Tibial nerve (tissue), 4 donors: Measurements from ENCODE around the gene TICAM2.

Source experiments
- CTCF ChIP-seq, 5 experiments: fragments of 200-600 bp in 3 of 5; fragments of 450-650 bp in 2 of 5; sonication (generic) in 3 of 5; IDR thresholded peaks; one replicate each; pipeline ENCODE4 v1.5.1; 2016 to 2019; ENCODE audit warnings: antibody characterized with exemption in 5 of 5, mild to moderate bottlenecking in 3 of 5, moderate library complexity in 2 of 5
- EP300 ChIP-seq, 2 donors: sonication (generic); formaldehyde crosslinking; IDR thresholded peaks; one replicate each; pipeline ENCODE4 v1.6.1; 2017; ENCODE audit warnings: antibody characterized with exemption in 2 of 2, mild to moderate bottlenecking in 1 of 2

DNA sequence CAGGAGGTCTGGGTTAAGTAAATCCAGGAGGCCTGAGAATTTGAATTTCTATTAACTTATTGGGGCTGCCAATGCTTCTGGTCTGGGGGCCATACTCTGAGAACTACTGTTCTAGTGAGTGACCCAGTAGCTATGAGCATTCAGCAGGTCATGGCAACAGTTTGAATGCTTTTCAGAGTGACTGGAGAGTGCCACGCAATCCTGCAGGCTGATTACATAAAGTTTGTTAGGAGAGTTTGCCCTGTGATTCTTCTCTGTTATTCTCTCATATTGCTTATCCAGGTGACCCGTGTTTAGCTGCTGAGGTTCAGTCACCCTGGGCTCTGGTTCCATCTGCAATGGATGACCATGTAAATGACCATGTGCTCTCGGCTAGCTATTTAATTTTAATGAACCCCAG, 45.8 kb upstream of the TICAM2 start:
- TF ChIP-seq CTCF (IDR thresholded peaks at IDR 0.05), result no peak
- TF ChIP-seq EP300 (IDR thresholded peaks at IDR 0.05), result no peak
